Endothelial cell of umbilical vein (primary cell): ENCODE measurements around the gene CXXC4. TPM values are rescaled to one million over a fixed set of nuclear protein-coding genes. Genes with fewer than 3 reads are reported as not detected.

Experiments used
- BruUV-seq: library from RNA; stranded (reverse); fragments of 400-500 nt; replicated peaks from 2 replicates; lab custom pipeline; 2021; lab: Mats Ljungman, UMichigan
- CTCF ChIA-PET: fragments of 300-600, 350-600 bp; sonication (Branson Sonifier 250); formaldehyde crosslinking; loops from one replicate; lab custom pipeline; 2021; ENCODE audit warnings: antibody characterized with exemption, inconsistent platforms; lab: Charles Lee
- POLR2A ChIA-PET: fragments of 300-600, 350-600 bp; sonication (Branson Sonifier 250); formaldehyde crosslinking; loops from one replicate; lab custom pipeline; 2021; ENCODE audit warnings: antibody characterized with exemption, inconsistent platforms; lab: Charles Lee
- DNase-seq: peaks from one replicate; pipeline ENCODE4 v3.0.0-alpha.2; 2011; ENCODE audit warnings: low read depth, low spot score
- FAIRE-seq: peaks from 2 replicates; lab custom pipeline; 2011; peaks lifted over from hg19 to GRCh38; lab: Jason Lieb, UNC
- H2AFZ ChIP-seq: 2 replicates; pipeline ENCODE4 v1.6.0; 2012; ENCODE audit warnings: low read depth, low read length, control low read depth, inconsistent platforms
- H3K27ac ChIP-seq: 2 replicates; pipeline ENCODE4 v1.5.1; 2011; ENCODE audit warnings: low read depth, mild to moderate bottlenecking, control low read depth, low read length, moderate library complexity; ENCODE audit not compliant: insufficient read depth
- H3K27me3 ChIP-seq, 2 experiments: 2 replicates each; pipeline versions ENCODE4 v1.6.0 to v1.6.1; 2011; ENCODE audit warnings: low read length in 2 of 2, mixed read lengths in 1 of 2; ENCODE audit not compliant: control insufficient read depth in 2 of 2, insufficient read depth in 2 of 2
- H3K36me3 ChIP-seq, 2 experiments: 2 replicates in 1 of 2; 3 replicates in 1 of 2; pipeline ENCODE4 v1.5.1; 2011; ENCODE audit warnings: low read length in 2 of 2, mild to moderate bottlenecking in 1 of 2, moderate library complexity in 1 of 2; ENCODE audit not compliant: control insufficient read depth in 2 of 2, insufficient read depth in 2 of 2; ENCODE audit errors: extremely low read depth in 1 of 2
- H3K4me1 ChIP-seq: 3 replicates; pipeline ENCODE4 v1.5.1; 2011; ENCODE audit warnings: mild to moderate bottlenecking, low read length; ENCODE audit not compliant: control insufficient read depth, insufficient read depth; ENCODE audit errors: extremely low read depth
- H3K4me2 ChIP-seq: 2 replicates; pipeline ENCODE4 v1.6.1; 2011; ENCODE audit warnings: low read length, control low read depth, mixed read lengths; ENCODE audit not compliant: insufficient read depth
- H3K4me3 ChIP-seq, 3 experiments: fragments of 200-600 bp in 1 of 3; sonication (generic), shearing (Covaris generic) in 1 of 3; replicated peaks in 1 of 3; 2 replicates each; pipeline ENCODE4 v1.5.1; 2011 to 2016; ENCODE audit warnings: control low read depth in 3 of 3, low read length in 3 of 3, mild to moderate bottlenecking in 2 of 3, inconsistent platforms in 1 of 3, low read depth in 1 of 3, moderate library complexity in 1 of 3; ENCODE audit not compliant: insufficient read depth in 1 of 3
- H3K79me2 ChIP-seq: 2 replicates; pipeline ENCODE4 v1.6.0; 2012; ENCODE audit warnings: low read length, inconsistent platforms; ENCODE audit not compliant: control insufficient read depth, insufficient read depth
- H3K9ac ChIP-seq: replicated peaks from 2 replicates; pipeline ENCODE3; 2011; ENCODE audit warnings: low read length, control low read depth; ENCODE audit not compliant: insufficient read depth; ENCODE audit errors: extremely low read depth
- H3K9me1 ChIP-seq: replicated peaks from 3 replicates; pipeline ENCODE4 v1.6.0; 2011; ENCODE audit warnings: mild to moderate bottlenecking, low read length; ENCODE audit not compliant: control insufficient read depth, insufficient read depth; ENCODE audit errors: extremely low read depth
- H3K9me3 ChIP-seq: replicated peaks from 2 replicates; pipeline ENCODE4 v1.5.1; 2012; ENCODE audit warnings: low read length, inconsistent platforms; ENCODE audit not compliant: control insufficient read depth, insufficient read depth
- H4K20me1 ChIP-seq: replicated peaks from 2 replicates; pipeline ENCODE3; 2011; ENCODE audit warnings: mild to moderate bottlenecking, low read length; ENCODE audit not compliant: control insufficient read depth, insufficient read depth; ENCODE audit errors: extremely low read depth
- EZH2 ChIP-seq: IDR thresholded peaks from 2 replicates; pipeline ENCODE4 v1.6.1; 2012; ENCODE audit warnings: borderline replicate concordance, low read depth, mild to moderate bottlenecking, moderate library complexity, low read length, inconsistent platforms; ENCODE audit not compliant: severe bottlenecking
- FOS ChIP-seq: IDR thresholded peaks from 2 replicates; pipeline ENCODE4 v1.6.1; 2011; ENCODE audit warnings: mild to moderate bottlenecking, low read length, moderate library complexity, borderline replicate concordance; ENCODE audit not compliant: insufficient read depth
- GATA2 ChIP-seq: IDR thresholded peaks from 2 replicates; pipeline ENCODE4 v1.7.0; 2011; ENCODE audit warnings: low read depth, mild to moderate bottlenecking, moderate library complexity, mixed read lengths, low read length; ENCODE audit not compliant: insufficient read length, insufficient read depth
- MYC ChIP-seq: IDR thresholded peaks from one replicate; pipeline ENCODE4 v1.6.1; 2011; ENCODE audit warnings: mild to moderate bottlenecking, low read depth, low read length
- POLR2A ChIP-seq: IDR thresholded peaks from 2 replicates; pipeline ENCODE4 v1.6.1; 2012; ENCODE audit warnings: low read depth, mild to moderate bottlenecking, control low read depth, low read length
- POLR2AphosphoS5 ChIP-seq: IDR thresholded peaks from 2 replicates; pipeline ENCODE4 v1.6.1; 2012; ENCODE audit warnings: low read depth, mild to moderate bottlenecking, control low read depth, low read length, moderate library complexity; ENCODE audit not compliant: insufficient read depth
- dilution Hi-C: fragments of 300-500 bp; cut with MboI; formaldehyde crosslinking; loops from one replicate; pipeline ENCODE4 v1.15.0; 2019; ENCODE audit warnings: low sequenced_read_pairs; ENCODE audit not compliant: extremely low pct_ligation_motif_present
- intact Hi-C: fragments of 100-400 bp; cut with micrococcal nuclease; formaldehyde crosslinking; loops from one replicate; pipeline ENCODE4 v1.10.0; 2022
- polyA plus RNA-seq, 4 experiments: library from polyadenylated mRNA; depleted of rRNA in 3 of 4; stranded (reverse) in 3 of 4; unstranded in 1 of 4; fragments of >200 nt; gene quantifications; 2 replicates each; pipeline versions ENCODE4 v1.2.1 to v1.2.3, GENCODE V29; 2011 to 2012; ENCODE audit warnings: missing spikeins in 1 of 4
- total RNA-seq: library from RNA; stranded (reverse); gene quantifications from 2 replicates; pipeline ENCODE4 v1.2.3, GENCODE V29; 2021
- TF ChIP-seq, protein P1 (sequence below), 2 donors: IDR thresholded peaks; 1 replicate in 1 of 2; 2 replicates in 1 of 2; pipeline ENCODE4 v1.5.1; 2011; ENCODE audit warnings: low read length in 2 of 2, mild to moderate bottlenecking in 2 of 2, moderate library complexity in 2 of 2, control low read depth in 1 of 2, inconsistent platforms in 1 of 2, low read depth in 1 of 2; ENCODE audit not compliant: insufficient read depth in 1 of 2; ENCODE audit errors: extremely low read depth in 1 of 2
- TF ChIP-seq, protein P2 (sequence below): IDR thresholded peaks from 2 replicates; pipeline ENCODE4 v1.6.1; 2011; ENCODE audit not compliant: insufficient read depth, insufficient read length

The CXXC4 gene
- total and polyA plus RNA-seq, 2 donors (not counting 3 experiments of a cell fraction or from before 2014, with no cell fraction given) = not detected

DNA sequence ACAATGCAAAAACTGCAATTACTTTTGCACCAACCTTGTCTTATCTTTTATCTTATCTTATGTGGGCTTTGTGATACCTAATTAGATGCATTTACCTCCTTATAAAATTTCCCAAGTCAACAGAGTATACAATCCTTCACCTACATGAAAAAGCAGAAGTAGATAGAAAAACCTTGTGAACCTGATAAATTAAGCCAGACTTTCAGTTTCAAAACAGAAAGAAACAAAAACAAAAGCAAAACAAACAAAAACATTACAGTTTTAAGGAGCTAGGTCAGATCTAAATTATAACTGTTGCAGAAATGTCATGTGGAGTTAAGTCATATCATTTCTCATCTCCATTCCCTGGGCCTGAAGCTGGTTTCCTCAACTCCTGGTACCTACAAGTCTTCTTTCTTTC, 24.9 kb upstream of the CXXC4 start:
- Histone ChIP-seq H3K9me1 (no peaks in the 10 kb centered on the region), H2AFZ (no peak overlapping the region), H3K27ac (no peak overlapping the region), H3K27me3 (no peaks in the 10 kb centered on the region), H3K36me3 (no peaks in the 10 kb centered on the region), H4K20me1 (no peaks in the 10 kb centered on the region), H3K9me3 (no peaks in the 10 kb centered on the region), H3K4me3 (no peak overlapping the region), H3K79me2 (no peaks in the 10 kb centered on the region), H3K9ac (no peak overlapping the region), H3K4me1 (no peaks in the 10 kb centered on the region), H3K4me2 (no peak overlapping the region)
- dilution Hi-C loops = no loop called here
- ChIA-PET CTCF (no interaction called here), POLR2A (no interaction called here)
- FAIRE-seq = no peak
- TF ChIP-seq POLR2A (no peak), MYC (no peak), FOS (no peak), POLR2AphosphoS5 (no peak), EZH2 (no peak), GATA2 (no peak)
- TF ChIP-seq, protein P1, sequence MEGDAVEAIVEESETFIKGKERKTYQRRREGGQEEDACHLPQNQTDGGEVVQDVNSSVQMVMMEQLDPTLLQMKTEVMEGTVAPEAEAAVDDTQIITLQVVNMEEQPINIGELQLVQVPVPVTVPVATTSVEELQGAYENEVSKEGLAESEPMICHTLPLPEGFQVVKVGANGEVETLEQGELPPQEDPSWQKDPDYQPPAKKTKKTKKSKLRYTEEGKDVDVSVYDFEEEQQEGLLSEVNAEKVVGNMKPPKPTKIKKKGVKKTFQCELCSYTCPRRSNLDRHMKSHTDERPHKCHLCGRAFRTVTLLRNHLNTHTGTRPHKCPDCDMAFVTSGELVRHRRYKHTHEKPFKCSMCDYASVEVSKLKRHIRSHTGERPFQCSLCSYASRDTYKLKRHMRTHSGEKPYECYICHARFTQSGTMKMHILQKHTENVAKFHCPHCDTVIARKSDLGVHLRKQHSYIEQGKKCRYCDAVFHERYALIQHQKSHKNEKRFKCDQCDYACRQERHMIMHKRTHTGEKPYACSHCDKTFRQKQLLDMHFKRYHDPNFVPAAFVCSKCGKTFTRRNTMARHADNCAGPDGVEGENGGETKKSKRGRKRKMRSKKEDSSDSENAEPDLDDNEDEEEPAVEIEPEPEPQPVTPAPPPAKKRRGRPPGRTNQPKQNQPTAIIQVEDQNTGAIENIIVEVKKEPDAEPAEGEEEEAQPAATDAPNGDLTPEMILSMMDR (IDR thresholded peaks at IDR 0.05; ENCODE audit: extremely low read depth in 1 of 2, insufficient read depth in 1 of 2, low read depth in 1 of 2, low read length in 2 of 2) = no peak
- TF ChIP-seq, protein P2, sequence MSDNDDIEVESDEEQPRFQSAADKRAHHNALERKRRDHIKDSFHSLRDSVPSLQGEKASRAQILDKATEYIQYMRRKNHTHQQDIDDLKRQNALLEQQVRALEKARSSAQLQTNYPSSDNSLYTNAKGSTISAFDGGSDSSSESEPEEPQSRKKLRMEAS = no peak
- DNase-seq = no peak
- intact Hi-C loops = no loop called here
- no TSS peak for BruUV-seq
